ENCODE data around the gene MAG.
A peak's percentile ranks its signal among the peaks of the same experiment; 100 is the strongest.
"Not testable (repeated sequence)": the region's sequence is repeated elsewhere in the genome, so short reads cannot be mapped to it uniquely, and the experiment has no call there.

MAG gene

GRCh38 chr19:35281303-35281702 lies 10.7 kb upstream of the MAG start:
- no peak for DNase-seq (ENCODE audit: low spot score)

DNA sequence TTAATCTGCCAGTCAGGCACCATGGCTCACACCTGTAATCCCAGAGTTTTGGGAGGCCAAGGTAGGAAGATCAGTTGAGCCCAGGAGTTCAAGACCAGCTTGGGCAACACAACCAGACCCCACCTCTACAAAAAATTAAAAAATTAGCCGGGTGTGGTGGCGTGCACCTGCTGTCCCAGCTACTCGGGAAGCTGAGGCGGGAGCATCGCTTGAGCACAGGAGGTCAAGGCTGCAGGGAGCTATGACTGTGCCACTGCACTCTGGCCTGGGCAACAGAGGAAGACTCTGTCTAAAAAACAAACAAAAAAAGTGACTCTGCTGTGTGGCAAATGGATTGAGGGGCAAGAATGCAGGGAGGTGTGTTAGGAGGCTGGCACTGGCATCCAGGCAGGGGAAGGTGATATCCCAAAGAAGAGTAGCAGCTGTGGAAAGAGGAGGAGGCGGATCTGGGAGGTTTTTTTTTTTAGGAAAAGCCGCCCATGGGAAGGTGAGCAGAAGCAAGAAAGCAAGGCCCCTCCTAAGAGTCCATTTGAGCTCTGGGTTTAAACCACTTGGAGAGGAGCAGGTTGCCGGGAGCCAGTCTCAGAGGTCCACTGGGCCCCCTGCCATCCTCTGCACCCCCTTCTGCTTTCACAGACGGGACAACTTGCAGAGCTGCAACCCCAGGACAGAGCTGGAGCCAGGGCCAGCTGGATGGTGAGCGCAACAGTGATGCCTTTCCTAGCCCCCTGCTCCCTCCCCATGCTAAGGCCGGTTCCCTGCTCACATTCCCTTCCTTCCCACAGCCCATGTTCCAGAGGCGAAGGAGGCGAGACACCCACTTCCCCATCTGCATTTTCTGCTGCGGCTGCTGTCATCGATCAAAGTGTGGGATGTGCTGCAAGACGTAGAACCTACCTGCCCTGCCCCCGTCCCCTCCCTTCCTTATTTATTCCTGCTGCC lies 7.5 kb upstream of the MAG start:
- DNase-seq (ENCODE audit: low spot score), result peak; percentile 79

DNA sequence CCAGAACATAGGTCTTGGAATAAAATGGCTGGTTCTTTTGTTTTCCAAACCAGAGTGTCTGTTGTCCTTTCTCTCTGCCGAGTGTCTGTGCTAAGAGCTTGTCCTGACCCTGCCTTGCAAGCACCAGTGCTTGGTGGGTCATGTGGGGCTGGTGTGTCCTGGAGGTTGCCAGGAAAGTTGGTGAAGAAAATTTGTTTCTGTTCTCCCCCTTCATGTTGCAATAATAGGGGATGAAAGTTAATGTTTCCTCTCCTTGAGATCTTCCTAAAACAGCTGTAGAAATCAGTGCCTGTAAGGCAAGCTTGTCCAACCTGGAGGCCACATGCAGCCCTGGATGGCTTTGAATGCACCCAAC lies 6.9 kb upstream of the MAG start:
- DNase-seq (ENCODE audit: low spot score), result no peak

GRCh38 chr19:35285465-35285864 lies 6.5 kb upstream of the MAG start:
- DNase-seq (ENCODE audit: low spot score), result not testable (repeated sequence)

GRCh38 chr19:35286101-35286500 lies 5.9 kb upstream of the MAG start:
- DNase-seq (ENCODE audit: low spot score), result not testable (repeated sequence)

DNA sequence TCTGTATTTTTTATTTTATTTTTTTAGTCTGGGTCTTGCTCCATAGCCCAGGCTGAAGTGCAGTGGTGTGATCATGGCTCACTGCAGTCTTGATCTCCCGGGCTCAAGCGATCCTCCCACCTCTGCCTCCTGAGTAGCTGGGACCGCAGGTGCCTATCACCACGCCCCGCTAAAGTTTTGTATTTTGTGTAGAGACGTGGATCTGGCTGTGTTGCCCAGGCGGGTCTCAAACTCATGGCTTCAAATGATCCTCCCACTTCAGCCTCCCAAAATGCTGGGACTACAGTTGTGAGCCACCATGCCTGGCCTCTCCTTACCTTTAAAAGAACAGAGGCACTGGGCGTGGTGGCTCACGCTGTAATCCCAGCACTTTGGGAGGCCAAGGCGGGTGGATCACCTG lies 4.2 kb upstream of the MAG start:
- DNase-seq (ENCODE audit: low spot score), result no peak

- no peak for DNase-seq (ENCODE audit: low spot score)
These were observed 3.6 kb upstream of the MAG start for GRCh38 chr19:35288331-35288730.

- DNase-seq (ENCODE audit: low spot score), result no peak
These were observed 3.1 kb upstream of the MAG start for GRCh38 chr19:35288906-35289305.

- DNase-seq (ENCODE audit: low spot score), result peak; percentile 93
These were observed 1.4 kb upstream of the MAG start for GRCh38 chr19:35290381-35291127.

GRCh38 chr19:35291259-35291658 lies 702 bp upstream of the MAG start:
- no peak for DNase-seq (ENCODE audit: low spot score)

- no peak for DNase-seq (ENCODE audit: low spot score)
These were observed 731 bp downstream of the MAG start for GRCh38 chr19:35292421-35293362.

- peak; percentile 81 for DNase-seq (ENCODE audit: low spot score)
These were observed 1.4 kb downstream of the MAG start for GRCh38 chr19:35293363-35293739.

GRCh38 chr19:35293808-35294207 lies 1.8 kb downstream of the MAG start:
- no peak for DNase-seq (ENCODE audit: low spot score)

DNA sequence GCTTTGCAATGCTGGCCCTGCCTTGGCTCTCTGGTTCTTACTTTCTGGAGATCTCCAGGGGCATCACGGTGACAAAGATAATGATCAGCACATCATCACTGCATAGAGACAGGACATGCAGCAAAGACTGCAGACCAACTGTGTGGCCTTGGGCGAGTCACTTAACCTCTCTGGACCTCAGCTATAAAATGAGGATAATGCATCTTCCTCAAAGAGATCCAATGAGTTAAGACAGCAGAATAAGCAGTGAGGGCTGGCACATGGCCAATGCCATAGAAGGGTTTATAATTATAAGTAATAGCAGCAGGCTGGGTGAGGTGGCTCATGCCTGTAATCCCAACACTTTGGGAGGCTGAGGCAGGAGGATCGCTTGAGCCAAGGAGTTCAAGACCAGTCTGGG lies 2.4 kb downstream of the MAG start:
- no peak for DNase-seq (ENCODE audit: low spot score)

GRCh38 chr19:35294859-35295791 lies 3.2 kb downstream of the MAG start:
- no peak for DNase-seq (ENCODE audit: low spot score)

DNA sequence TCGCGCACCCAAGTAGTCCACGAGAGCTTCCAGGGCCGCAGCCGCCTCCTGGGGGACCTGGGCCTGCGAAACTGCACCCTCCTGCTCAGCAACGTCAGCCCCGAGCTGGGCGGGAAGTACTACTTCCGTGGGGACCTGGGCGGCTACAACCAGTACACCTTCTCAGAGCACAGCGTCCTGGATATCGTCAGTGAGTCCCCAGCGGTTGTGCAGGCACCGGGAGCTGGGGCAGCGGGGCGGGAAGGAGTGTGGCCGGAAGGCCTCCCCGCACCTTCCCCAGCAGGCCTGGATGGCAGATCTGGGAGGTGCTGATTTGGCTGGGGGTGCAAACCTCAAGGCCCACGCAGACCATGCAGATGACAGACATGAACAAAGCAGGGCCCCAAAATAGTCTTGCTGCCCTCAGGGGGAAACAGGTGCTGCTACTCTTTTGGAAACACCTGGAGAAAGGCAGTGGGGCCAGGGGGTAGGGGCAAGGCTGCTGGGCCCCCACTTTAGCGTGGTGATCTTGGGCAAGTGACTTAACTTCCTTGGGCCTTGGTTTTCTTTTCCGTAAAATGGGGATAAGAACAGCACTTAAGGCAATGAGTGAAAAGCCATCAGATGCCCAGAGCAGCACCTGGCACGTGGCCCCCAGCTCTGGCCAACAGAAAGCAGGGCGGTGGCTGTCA lies 4.0 kb downstream of the MAG start:
- no peak for DNase-seq (ENCODE audit: low spot score)

DNA sequence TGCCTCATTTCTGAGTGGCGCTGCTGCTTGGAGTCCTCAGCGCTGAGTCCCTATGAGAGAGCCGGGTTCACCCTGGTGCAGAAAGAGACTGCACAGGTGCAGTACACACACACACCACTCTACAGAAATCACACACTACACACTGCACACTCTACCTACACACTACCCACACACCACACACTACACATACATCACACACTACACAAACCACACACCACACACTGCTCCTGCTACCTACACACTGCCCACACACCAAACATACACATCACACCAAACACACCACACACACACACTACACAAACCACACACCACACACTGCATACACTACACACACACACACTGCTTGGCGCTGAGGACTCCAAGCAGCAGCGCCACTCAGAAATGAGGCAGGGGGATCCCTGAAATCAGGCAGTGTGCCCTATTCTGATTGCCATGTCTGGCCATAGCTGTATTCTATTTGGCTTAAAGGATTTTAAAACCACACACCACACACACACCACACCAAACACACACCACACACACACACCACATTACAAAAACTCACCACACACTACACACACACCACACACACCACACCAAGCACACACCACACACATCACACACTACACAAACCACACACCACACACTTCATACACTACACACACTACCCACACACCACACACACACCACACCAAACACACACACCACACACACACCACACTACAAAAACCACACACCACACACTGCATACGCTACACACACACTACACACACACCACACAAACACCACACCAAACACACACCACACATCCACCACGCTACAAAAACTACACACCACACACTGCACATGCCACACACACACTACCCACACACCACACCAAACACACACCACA lies 4.9 kb downstream of the MAG start:
- no peak for DNase-seq (ENCODE audit: low spot score)

- DNase-seq (ENCODE audit: low spot score), result no peak
These were observed 5.5 kb downstream of the MAG start for GRCh38 chr19:35297515-35297848.

DNA sequence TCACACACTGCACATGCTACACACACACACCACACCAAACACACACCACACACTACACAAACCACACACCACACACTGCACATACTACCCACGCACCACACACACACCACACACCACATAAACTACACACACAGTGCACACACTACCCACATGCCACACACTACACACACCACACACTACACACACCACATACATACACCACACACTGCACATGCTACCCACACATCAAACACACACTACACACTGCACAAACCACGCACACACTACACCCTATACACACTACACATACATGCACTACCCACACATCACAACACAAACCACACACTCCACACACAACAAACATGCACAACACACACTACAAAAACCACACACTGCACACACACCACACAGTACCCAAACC lies 6.0 kb downstream of the MAG start:
- DNase-seq (ENCODE audit: low spot score), result no peak

GRCh38 chr19:35298561-35298972 lies 6.6 kb downstream of the MAG start:
- no peak for DNase-seq (ENCODE audit: low spot score)
